GM23338 (cell line): ENCODE measurements around the gene IMMP2L.

ENCODE experiments used
- EZH2 ChIP-seq: fragments of 200-600 bp; sonication (generic); IDR thresholded peaks from one replicate; pipeline ENCODE4 v1.8.0; 2017; ENCODE audit warnings: antibody characterized with exemption, mild to moderate bottlenecking, low read depth; ENCODE audit not compliant: unreplicated experiment
- POLR2AphosphoS5 ChIP-seq: IDR thresholded peaks from 2 replicates; pipeline ENCODE4 v1.6.1; 2016; ENCODE audit warnings: antibody characterized with exemption, low read depth
- TF ChIP-seq, protein P1 (sequence below), 2 experiments: fragments of 200-600 bp in 1 of 2; sonication (generic) in 1 of 2; conservative IDR thresholded peaks; 2 replicates each; pipeline versions ENCODE4 v1.5.1 to v1.6.1; 2016 to 2017; ENCODE audit warnings: antibody characterized with exemption in 2 of 2, low read depth in 2 of 2, mild to moderate bottlenecking in 2 of 2, moderate library complexity in 1 of 2
- TF ChIP-seq, protein P2 (sequence below): IDR thresholded peaks from one replicate; pipeline ENCODE4 v1.6.1; 2018; ENCODE audit warnings: antibody characterized with exemption; ENCODE audit not compliant: unreplicated experiment

DNA sequence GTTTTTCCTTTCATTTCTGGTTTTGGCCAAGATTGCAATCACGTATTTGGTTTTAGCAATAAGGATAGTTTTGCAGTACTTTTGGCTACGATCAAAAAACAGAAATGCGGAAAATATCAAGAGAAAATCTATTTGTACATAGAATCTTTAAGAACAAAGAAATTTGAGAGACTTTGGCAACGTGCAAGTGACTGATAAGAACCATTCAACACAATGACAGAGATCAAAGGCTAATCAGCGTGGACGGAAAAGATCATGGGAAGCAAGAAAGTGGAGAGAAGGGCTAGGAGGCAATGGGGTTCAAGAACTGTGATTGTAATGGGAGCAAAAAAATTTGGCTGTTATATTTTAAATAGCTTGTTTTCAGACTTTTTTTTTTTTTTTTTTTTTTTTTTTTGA lies 487.5 kb downstream of the IMMP2L start:
- no peak for TF ChIP-seq POLR2AphosphoS5
- no peak for TF ChIP-seq EZH2
- TF ChIP-seq, protein P1, sequence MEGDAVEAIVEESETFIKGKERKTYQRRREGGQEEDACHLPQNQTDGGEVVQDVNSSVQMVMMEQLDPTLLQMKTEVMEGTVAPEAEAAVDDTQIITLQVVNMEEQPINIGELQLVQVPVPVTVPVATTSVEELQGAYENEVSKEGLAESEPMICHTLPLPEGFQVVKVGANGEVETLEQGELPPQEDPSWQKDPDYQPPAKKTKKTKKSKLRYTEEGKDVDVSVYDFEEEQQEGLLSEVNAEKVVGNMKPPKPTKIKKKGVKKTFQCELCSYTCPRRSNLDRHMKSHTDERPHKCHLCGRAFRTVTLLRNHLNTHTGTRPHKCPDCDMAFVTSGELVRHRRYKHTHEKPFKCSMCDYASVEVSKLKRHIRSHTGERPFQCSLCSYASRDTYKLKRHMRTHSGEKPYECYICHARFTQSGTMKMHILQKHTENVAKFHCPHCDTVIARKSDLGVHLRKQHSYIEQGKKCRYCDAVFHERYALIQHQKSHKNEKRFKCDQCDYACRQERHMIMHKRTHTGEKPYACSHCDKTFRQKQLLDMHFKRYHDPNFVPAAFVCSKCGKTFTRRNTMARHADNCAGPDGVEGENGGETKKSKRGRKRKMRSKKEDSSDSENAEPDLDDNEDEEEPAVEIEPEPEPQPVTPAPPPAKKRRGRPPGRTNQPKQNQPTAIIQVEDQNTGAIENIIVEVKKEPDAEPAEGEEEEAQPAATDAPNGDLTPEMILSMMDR (conservative IDR thresholded peaks at IDR 0.05; ENCODE audit: low read depth in 2 of 2) = no peak
- TF ChIP-seq, protein P2, sequence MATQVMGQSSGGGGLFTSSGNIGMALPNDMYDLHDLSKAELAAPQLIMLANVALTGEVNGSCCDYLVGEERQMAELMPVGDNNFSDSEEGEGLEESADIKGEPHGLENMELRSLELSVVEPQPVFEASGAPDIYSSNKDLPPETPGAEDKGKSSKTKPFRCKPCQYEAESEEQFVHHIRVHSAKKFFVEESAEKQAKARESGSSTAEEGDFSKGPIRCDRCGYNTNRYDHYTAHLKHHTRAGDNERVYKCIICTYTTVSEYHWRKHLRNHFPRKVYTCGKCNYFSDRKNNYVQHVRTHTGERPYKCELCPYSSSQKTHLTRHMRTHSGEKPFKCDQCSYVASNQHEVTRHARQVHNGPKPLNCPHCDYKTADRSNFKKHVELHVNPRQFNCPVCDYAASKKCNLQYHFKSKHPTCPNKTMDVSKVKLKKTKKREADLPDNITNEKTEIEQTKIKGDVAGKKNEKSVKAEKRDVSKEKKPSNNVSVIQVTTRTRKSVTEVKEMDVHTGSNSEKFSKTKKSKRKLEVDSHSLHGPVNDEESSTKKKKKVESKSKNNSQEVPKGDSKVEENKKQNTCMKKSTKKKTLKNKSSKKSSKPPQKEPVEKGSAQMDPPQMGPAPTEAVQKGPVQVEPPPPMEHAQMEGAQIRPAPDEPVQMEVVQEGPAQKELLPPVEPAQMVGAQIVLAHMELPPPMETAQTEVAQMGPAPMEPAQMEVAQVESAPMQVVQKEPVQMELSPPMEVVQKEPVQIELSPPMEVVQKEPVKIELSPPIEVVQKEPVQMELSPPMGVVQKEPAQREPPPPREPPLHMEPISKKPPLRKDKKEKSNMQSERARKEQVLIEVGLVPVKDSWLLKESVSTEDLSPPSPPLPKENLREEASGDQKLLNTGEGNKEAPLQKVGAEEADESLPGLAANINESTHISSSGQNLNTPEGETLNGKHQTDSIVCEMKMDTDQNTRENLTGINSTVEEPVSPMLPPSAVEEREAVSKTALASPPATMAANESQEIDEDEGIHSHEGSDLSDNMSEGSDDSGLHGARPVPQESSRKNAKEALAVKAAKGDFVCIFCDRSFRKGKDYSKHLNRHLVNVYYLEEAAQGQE = no peak
